ENCODE measurements around the gene ST13.
"Not testable (repeated sequence)": the region's sequence is repeated elsewhere in the genome, so short reads cannot be mapped to it uniquely, and the experiment has no call there.

ST13 gene

GRCh38 chr22:40782521-40782920 lies 73.9 kb downstream of the ST13 start:
- no peak for DNase-seq (ENCODE audit: low read depth in 2 of 2)

DNA sequence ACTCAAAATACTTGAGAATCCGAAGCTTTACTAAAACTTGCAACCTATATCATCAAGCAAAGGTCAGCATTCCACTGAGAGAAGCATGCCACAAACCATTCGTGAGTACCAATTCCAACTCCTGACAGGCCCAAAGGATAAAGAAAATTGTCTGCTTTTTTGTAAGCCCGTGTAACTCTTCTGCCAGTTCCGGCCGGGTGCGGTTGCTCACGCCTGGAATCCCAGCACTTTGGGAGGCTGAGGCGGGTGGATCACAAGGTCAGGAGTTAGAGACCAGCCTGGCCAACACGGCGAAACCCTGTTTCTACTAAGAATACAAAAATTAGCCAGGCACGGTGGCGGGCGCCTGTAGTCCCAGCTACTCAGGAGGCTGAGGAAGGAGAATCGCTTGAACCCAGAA lies 74.7 kb downstream of the ST13 start:
- DNase-seq (ENCODE audit: low read depth in 2 of 2), result not testable (repeated sequence)
